NCI-H1694 treated with DMSO at 0.1 percent for 48 hours (cell line): ENCODE measurements around the gene MYO1F.
"Not testable (repeated sequence)": the region's sequence is repeated elsewhere in the genome, so short reads cannot be mapped to it uniquely, and the experiment has no call there.

Experiments used
- DNase-seq: peaks from one replicate; lab custom pipeline; 2025; lab: John Stamatoyannopoulos, UW

Gene MYO1F

GRCh38 chr19:8564866-8565265 lies 12.4 kb downstream of the MYO1F start:
- not testable (repeated sequence) for DNase-seq

GRCh38 chr19:8561075-8561764 lies 16.0 kb downstream of the MYO1F start:
- no peak for DNase-seq

DNA sequence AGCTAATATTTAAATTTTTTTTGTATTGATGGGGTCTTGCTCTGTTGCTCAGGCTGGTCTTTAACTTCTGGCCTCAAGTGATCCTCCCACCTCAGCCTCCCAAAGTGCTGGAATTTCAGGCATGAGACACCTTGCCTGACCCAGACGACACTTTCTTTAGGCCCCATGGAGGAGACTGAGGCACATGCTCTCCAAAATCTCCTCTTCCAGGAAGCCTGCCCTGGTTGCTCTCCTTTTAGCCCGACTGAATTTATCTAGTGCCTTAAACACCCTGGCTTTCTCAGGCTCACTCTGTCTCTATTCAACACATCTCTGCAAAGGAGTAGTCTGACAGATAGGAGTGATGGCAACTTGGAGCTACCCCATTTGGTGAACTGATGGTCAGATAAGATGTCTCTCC lies 18.9 kb downstream of the MYO1F start:
- no peak for DNase-seq

DNA sequence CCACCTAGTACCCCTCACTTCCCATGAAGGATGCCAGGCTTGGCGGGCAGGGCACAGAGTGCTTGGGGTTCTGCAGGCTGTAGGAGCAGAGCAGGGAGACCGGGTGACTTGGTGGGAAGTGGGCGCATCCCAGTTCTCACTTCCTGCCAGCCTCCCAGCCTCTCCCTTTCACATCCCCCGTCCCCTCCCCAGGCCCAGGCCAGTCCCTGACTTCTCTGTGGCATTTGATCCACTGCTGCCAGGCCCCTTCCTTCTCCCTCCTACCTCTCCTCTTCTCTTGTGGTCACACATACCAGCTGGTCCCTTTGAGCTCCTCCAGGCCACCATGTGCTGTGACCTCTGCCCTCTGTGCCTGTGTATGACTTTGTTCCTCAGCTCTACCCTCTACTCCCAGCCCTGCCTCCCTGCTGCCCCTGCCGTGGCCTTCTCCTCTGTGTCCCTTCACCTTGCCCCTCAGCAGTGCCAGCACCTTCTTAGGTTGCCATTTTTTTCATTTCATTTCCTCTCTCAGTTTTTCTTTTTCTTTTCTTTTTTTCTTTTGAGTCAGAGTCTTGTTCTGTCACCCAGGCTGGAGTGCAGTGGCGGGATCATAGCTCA lies 19.5 kb downstream of the MYO1F start:
- DNase-seq, result no peak

GRCh38 chr19:8553729-8554128 lies 23.5 kb downstream of the MYO1F start:
- not testable (repeated sequence) for DNase-seq

DNA sequence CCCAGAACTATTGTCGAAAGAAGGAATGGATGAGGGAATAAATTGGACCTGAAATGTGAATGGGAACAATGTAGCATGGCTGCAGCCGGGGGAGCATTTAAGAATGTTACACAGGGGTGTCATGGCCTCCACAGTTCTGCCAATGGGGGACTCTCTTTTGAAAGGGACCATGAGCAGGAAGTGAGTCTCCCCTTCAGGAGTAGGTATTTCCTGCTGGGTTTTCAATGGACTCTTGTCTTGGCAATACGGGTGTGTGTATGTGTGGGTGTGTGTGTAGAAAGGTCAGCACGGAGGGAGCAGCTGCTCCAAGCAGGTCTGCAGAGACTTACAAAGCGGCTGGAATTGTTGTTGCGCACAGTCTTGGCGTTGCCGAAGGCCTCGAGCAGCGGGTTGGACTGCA lies 24.4 kb downstream of the MYO1F start:
- no peak for DNase-seq

GRCh38 chr19:8550070-8550469 lies 27.2 kb downstream of the MYO1F start:
- no peak for DNase-seq

GRCh38 chr19:8545743-8546142 lies 31.5 kb downstream of the MYO1F start:
- no peak for DNase-seq

GRCh38 chr19:8544168-8544567 lies 33.1 kb downstream of the MYO1F start:
- no peak for DNase-seq

- no peak for DNase-seq
Observed at GRCh38 chr19:8539621-8540149, 37.6 kb downstream of the MYO1F start.

GRCh38 chr19:8537099-8537498 lies 40.1 kb downstream of the MYO1F start:
- DNase-seq, result no peak

DNA sequence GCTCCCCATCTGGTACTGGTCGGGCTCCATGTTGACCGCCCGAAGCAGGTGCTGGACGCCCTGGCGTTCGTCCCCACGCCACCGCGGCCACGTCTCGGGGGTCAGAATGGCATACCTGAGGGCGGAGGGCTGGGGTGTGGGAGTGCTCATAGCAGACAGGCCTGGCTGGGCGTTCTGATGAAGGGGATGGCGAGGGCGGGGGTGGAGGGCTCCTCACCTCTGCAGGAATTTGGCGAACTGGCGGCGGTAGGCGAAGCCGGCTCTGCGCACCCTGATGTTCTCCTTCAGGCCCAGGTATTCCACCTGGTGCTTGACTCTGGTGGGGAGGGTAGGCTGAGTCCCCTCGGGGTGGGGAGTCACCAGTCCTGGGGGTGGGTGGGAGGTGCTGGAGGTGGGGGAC lies 41.0 kb downstream of the MYO1F start:
- no peak for DNase-seq

DNA sequence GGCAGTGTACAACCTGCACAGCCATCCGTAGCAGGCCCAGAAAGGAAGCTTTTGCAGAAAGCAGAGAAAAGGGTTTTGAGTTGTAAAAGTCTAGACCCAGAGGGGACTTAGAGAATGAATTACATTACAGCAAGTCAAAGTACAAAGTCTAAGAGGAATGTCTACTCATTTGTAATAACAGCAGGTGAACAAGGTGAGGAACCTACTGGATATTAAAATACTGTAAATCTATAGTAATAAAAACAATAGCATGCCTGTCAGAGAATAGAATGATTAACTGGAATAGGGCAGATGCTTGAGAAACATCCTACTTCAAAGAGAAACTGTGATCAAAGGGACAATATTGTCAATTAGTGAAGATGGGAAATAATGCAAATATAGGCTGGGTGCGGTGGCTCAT lies 45.0 kb downstream of the MYO1F start:
- no peak for DNase-seq

- no peak for DNase-seq
Observed at GRCh38 chr19:8531470-8531869, 45.8 kb downstream of the MYO1F start.

DNA sequence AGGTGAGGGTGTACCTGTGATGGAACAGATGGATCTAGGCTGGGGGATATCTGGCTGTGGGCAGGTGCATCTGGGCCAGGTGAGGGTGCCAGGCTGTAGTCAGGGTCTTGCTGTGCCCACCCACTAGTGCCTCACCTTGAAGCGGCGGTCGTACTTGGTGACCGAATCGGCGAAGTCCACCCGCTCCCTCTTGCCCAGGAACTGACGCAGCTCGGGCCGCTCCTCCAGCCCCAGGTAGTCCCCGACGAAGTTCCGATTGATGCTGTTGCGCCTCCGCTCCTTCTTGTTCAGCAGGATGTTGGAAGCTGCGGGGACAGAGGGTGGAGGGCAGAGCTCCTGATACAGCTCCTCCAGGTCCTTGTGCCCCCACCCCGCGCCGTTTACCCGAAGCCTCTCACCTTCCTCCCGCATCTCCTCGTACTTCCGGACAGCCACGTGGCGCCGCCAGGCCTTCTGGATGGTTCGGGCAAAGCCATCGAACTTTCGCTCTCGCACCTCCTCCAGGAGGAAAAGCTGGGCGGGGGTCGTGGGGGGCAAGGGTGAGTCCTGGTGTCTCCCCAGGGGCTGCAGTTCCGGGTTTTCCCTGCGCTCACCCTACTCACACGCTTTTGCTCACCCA lies 47.1 kb downstream of the MYO1F start:
- no peak for DNase-seq

DNA sequence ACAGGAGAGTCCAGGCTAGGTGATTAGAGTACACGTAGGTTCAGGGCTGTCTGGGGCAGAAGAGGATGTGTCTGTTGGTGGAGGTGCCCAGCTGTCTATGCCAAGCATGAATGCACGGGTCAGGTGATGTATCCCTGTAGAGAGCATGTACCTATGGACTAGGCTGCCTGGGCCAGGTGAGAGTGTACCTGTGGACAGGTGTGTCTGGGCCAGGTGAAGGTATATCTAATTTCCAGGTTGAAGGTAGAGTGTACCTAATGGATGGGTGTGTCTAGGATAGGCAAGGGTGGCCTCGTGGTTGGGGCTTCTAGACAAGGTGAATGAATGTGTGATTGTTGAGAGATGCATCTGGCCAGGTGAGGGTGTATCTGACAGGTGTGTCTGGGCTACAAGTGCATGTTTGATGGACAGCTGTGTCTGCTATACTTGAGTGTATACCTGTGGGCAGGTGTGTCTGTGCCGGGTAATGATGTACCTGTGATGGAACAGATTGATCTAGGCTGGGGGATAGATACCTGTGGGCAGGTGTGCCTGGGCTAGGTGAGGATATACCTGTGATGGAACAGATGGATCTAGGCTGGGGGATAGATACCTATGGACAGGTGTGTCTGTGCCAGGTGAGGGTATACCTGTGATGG lies 47.8 kb downstream of the MYO1F start:
- DNase-seq, result no peak

- DNase-seq, result no peak
Observed at GRCh38 chr19:8528500-8528899, 48.7 kb downstream of the MYO1F start.

- no peak for DNase-seq
Observed at GRCh38 chr19:8526345-8527091, 50.7 kb downstream of the MYO1F start.

- peak; percentile 59 for DNase-seq
Observed at GRCh38 chr19:8525401-8525684, 51.9 kb downstream of the MYO1F start.

DNA sequence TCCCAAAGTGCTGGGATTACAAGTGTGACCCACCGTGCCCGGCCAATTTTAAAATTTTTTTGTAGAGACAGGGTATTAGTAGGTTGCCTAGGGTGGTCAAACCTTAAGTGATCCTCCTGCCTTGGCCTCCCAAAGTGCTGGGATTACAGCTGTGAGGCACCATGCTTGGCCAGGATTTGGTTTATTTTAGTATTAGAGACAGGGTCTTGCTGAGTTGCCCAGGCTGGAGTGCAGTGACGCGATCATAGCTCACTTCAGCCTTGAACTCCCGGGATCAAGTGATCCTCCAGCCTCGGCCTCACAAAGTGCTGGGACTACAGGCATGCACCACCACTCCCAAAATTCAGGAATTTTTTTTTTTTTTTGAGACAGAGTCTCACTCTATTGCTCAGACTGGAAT lies 57.9 kb downstream of the MYO1F start:
- DNase-seq, result no peak

- DNase-seq, result no peak
Observed at GRCh38 chr19:8518536-8518935, 58.7 kb downstream of the MYO1F start.
